H9 (cell line): Measurements from ENCODE around the gene IGF2R. TPM values are rescaled to one million over a fixed set of nuclear protein-coding genes. Genes with fewer than 3 reads are reported as not detected.

Source experiments
- DNase-seq: peaks from one replicate; pipeline ENCODE4 v3.0.0-alpha.2; 2017
- H2AFZ ChIP-seq: one replicate; pipeline ENCODE4 v1.6.1; 2013; ENCODE audit warnings: mild to moderate bottlenecking, low read length, control low read depth, moderate library complexity
- H2AK5ac ChIP-seq: 2 replicates; pipeline ENCODE4 v1.6.1; 2013; ENCODE audit warnings: low read length, control low read depth, mixed read lengths; ENCODE audit not compliant: insufficient read length
- H2BK120ac ChIP-seq: one replicate; pipeline ENCODE4 v1.6.1; 2013; ENCODE audit warnings: low read depth, mild to moderate bottlenecking, low read length, control low read depth, inconsistent platforms; ENCODE audit not compliant: poor library complexity, severe bottlenecking
- H2BK12ac ChIP-seq: 2 replicates; pipeline ENCODE4 v1.6.1; 2013; ENCODE audit warnings: low read length, control low read depth, mixed read lengths, low read depth; ENCODE audit not compliant: insufficient read length
- H2BK15ac ChIP-seq: 2 replicates; pipeline ENCODE4 v1.6.1; 2013; ENCODE audit warnings: low read depth, low read length, control low read depth
- H2BK20ac ChIP-seq: one replicate; pipeline ENCODE4 v1.6.1; 2013; ENCODE audit warnings: low read depth, mild to moderate bottlenecking, low read length, control low read depth, inconsistent platforms; ENCODE audit not compliant: poor library complexity, severe bottlenecking
- H2BK5ac ChIP-seq: 2 replicates; pipeline ENCODE4 v1.6.1; 2013; ENCODE audit warnings: low read length, control low read depth, mixed read lengths; ENCODE audit not compliant: insufficient read length
- H3K14ac ChIP-seq: 2 replicates; pipeline ENCODE4 v1.6.1; 2013; ENCODE audit warnings: low read length, control low read depth; ENCODE audit not compliant: insufficient read depth
- H3K18ac ChIP-seq: 2 replicates; pipeline ENCODE4 v1.6.1; 2013; ENCODE audit warnings: low read depth, mild to moderate bottlenecking, mixed read lengths, low read length, control low read depth; ENCODE audit not compliant: insufficient read length
- H3K23ac ChIP-seq: 2 replicates; pipeline ENCODE4 v1.6.1; 2013; ENCODE audit warnings: low read length, control low read depth, mixed read lengths, low read depth; ENCODE audit not compliant: insufficient read length
- H3K23me2 ChIP-seq: 2 replicates; pipeline ENCODE4 v1.6.1; 2013; ENCODE audit warnings: low read depth, mild to moderate bottlenecking, mixed read lengths, low read length, control low read depth; ENCODE audit not compliant: insufficient read length, poor library complexity, severe bottlenecking
- H3K27ac ChIP-seq: 2 replicates; pipeline ENCODE4 v1.5.1; 2013; ENCODE audit warnings: low read length, control low read depth, mixed read lengths, low read depth; ENCODE audit not compliant: insufficient read length
- H3K27me3 ChIP-seq: 2 replicates; pipeline ENCODE4 v1.6.1; 2013; ENCODE audit warnings: low read length, control low read depth, inconsistent platforms; ENCODE audit not compliant: insufficient read depth
- H3K4ac ChIP-seq: 2 replicates; pipeline ENCODE4 v1.6.1; 2013; ENCODE audit warnings: low read depth, mild to moderate bottlenecking, control low read depth, inconsistent platforms, low read length, moderate library complexity
- H3K4me1 ChIP-seq: 2 replicates; pipeline ENCODE4 v1.6.1; 2013; ENCODE audit warnings: low read length, control low read depth, inconsistent platforms; ENCODE audit not compliant: insufficient read depth
- H3K4me2 ChIP-seq: 2 replicates; pipeline ENCODE4 v1.6.1; 2013; ENCODE audit warnings: low read length, control low read depth, mixed read lengths; ENCODE audit not compliant: insufficient read length, insufficient read depth
- H3K56ac ChIP-seq: 2 replicates; pipeline ENCODE4 v1.6.1; 2013; ENCODE audit warnings: low read depth, mild to moderate bottlenecking, mixed read lengths, low read length, control low read depth; ENCODE audit not compliant: insufficient read length
- H3K79me1 ChIP-seq: 2 replicates; pipeline ENCODE4 v1.6.1; 2013; ENCODE audit warnings: low read depth, mild to moderate bottlenecking, moderate library complexity, low read length, control low read depth, inconsistent platforms; ENCODE audit not compliant: insufficient read depth, poor library complexity, severe bottlenecking
- H3K79me2 ChIP-seq: 2 replicates; pipeline ENCODE4 v1.6.1; 2013; ENCODE audit warnings: low read length, control low read depth, inconsistent platforms; ENCODE audit not compliant: insufficient read depth
- H3K9ac ChIP-seq: 2 replicates; pipeline ENCODE4 v1.6.1; 2013; ENCODE audit warnings: low read length, control low read depth, mixed read lengths; ENCODE audit not compliant: insufficient read length; ENCODE audit errors: extremely low read depth
- H3K9me3 ChIP-seq: one replicate; pipeline ENCODE4 v1.6.1; 2013; ENCODE audit warnings: low read depth, low read length, inconsistent platforms; ENCODE audit not compliant: control insufficient read depth
- H3T11ph ChIP-seq: one replicate; pipeline ENCODE4 v1.6.1; 2013; ENCODE audit warnings: mild to moderate bottlenecking, low read length, control low read depth, inconsistent platforms
- H4K20me1 ChIP-seq: one replicate; pipeline ENCODE4 v1.6.1; 2013; ENCODE audit not compliant: control insufficient read depth, insufficient read length, insufficient read depth
- H4K5ac ChIP-seq: 2 replicates; pipeline ENCODE4 v1.6.1; 2013; ENCODE audit warnings: low read depth, mild to moderate bottlenecking, mixed read lengths, low read length, control low read depth; ENCODE audit not compliant: insufficient read length
- H4K8ac ChIP-seq: replicated peaks from 2 replicates; pipeline ENCODE4 v1.6.1; 2013; ENCODE audit warnings: low read length, control low read depth, mixed read lengths, low read depth; ENCODE audit not compliant: insufficient read length
- H4K91ac ChIP-seq: 2 replicates; pipeline ENCODE4 v1.6.1; 2013; ENCODE audit warnings: low read depth, mild to moderate bottlenecking, moderate library complexity, mixed read lengths, low read length, control low read depth; ENCODE audit not compliant: insufficient read length
- H3K27ac Mint-ChIP-seq, 3 experiments: 2 replicates in 2 of 3; 3 replicates in 1 of 3; pipeline ENCODE4 v1.8.0; 2020 to 2021; ENCODE audit warnings: mixed read lengths in 3 of 3, mild to moderate bottlenecking in 1 of 3, moderate library complexity in 1 of 3
- H3K27me3 Mint-ChIP-seq: 2 replicates; pipeline ENCODE4 v1.8.0; 2021; ENCODE audit warnings: low read depth, mild to moderate bottlenecking, moderate library complexity, mixed read lengths
- H3K36me3 Mint-ChIP-seq, 3 experiments: 2 replicates in 2 of 3; 3 replicates in 1 of 3; pipeline ENCODE4 v1.8.0; 2020 to 2021; ENCODE audit warnings: low read depth in 3 of 3, mixed read lengths in 3 of 3; ENCODE audit not compliant: insufficient read depth in 1 of 3
- H3K4me1 Mint-ChIP-seq, 2 experiments: 2 replicates each; pipeline ENCODE4 v1.8.0; 2020; ENCODE audit warnings: mixed read lengths in 2 of 2
- H3K4me3 Mint-ChIP-seq, 2 experiments: 2 replicates in 1 of 2; 3 replicates in 1 of 2; pipeline ENCODE4 v1.8.0; 2020 to 2021; ENCODE audit warnings: mild to moderate bottlenecking in 2 of 2, mixed read lengths in 2 of 2, moderate library complexity in 1 of 2
- H3K9me3 Mint-ChIP-seq, 2 experiments: 2 replicates in 1 of 2; 3 replicates in 1 of 2; pipeline ENCODE4 v1.8.0; 2020; ENCODE audit warnings: mild to moderate bottlenecking in 2 of 2, mixed read lengths in 2 of 2, moderate library complexity in 1 of 2
- CTCF ChIP-seq: fragments of 200-600 bp; sonication (generic); conservative IDR thresholded peaks from 3 replicates; pipeline ENCODE4 v1.8.0; 2021; ENCODE audit warnings: antibody characterized with exemption, mild to moderate bottlenecking
- WGBS: extraction: QIAGEN DNeasy Blood & Tissue Kit; methylation state at CpG from one replicate; pipeline ENCODE4 v1.1.7; 2013; ENCODE audit warnings: missing lambda C conversion rate, low lambda C conversion rate, mixed read lengths; ENCODE audit not compliant: insufficient read length; ENCODE audit errors: extremely low coverage; 5-methylcytosine and 5-hydroxymethylcytosine counted together
- total RNA-seq: library from RNA; stranded (reverse); gene quantifications from 2 replicates; pipeline ENCODE4 v1.2.1, GENCODE V29; 2021

Gene IGF2R
- total RNA-seq, 1 experiment from 2014 or later: 66.7 TPM

GRCh38 chr6:160118620-160119229, 149.8 kb downstream of the IGF2R start:
- Histone ChIP-seq H3K4ac (no peak overlapping the region), H3K9ac (no peak overlapping the region), H3K79me2 (no peaks in the 10 kb centered on the region), H3K23ac (no peak overlapping the region), H4K20me1 (no peaks in the 10 kb centered on the region), H4K8ac (no peak overlapping the region), H3K4me2 (no peak overlapping the region), H2BK120ac (no peak overlapping the region), H2AK5ac (no peak overlapping the region), H2BK5ac (no peak overlapping the region), H2AFZ (no peak overlapping the region), H4K5ac (no peak overlapping the region), H3K79me1 (no peaks in the 10 kb centered on the region), H3K14ac (no peak overlapping the region), H3K27me3 (no peaks in the 10 kb centered on the region), H3K4me1 (no peaks in the 10 kb centered on the region), H2BK12ac (no peak overlapping the region), H3K56ac (no peak overlapping the region), H2BK15ac (no peak overlapping the region), H3K9me3 (peaks cover 14% of the 10 kb centered on the region), H3K23me2 (no peaks in the 10 kb centered on the region), H2BK20ac (no peak overlapping the region), H4K91ac (no peak overlapping the region), H3T11ph (no peak overlapping the region), H3K27ac (no peak overlapping the region), H3K18ac (no peak overlapping the region)
- no peak for DNase-seq
- peaks cover 15 to 19% (median 19%) of the 10 kb centered on the region in 3 experiments for H3K36me3 Mint-ChIP-seq
- no peak overlapping the region for H3K27ac Mint-ChIP-seq
- H3K9me3 Mint-ChIP-seq: peaks cover 12 to 21% of the 10 kb centered on the region in 2 experiments; a peak in 4 of 5 replicates
- TF ChIP-seq CTCF: no peak
- WGBS: no CpG with 5 or more reads among the region's 5 CpGs
- no peaks in the 10 kb centered on the region for H3K4me1 Mint-ChIP-seq
- H3K4me3 Mint-ChIP-seq: no peak overlapping the region
- no peaks in the 10 kb centered on the region for H3K27me3 Mint-ChIP-seq
